ENCODE results near the gene ACSF3. TPM values are rescaled to one million over a fixed set of nuclear protein-coding genes. Genes with fewer than 3 reads are reported as not detected.

The ACSF3 gene
- total RNA-seq, 1 experiment from 2014 or later = 34.0 TPM

DNA sequence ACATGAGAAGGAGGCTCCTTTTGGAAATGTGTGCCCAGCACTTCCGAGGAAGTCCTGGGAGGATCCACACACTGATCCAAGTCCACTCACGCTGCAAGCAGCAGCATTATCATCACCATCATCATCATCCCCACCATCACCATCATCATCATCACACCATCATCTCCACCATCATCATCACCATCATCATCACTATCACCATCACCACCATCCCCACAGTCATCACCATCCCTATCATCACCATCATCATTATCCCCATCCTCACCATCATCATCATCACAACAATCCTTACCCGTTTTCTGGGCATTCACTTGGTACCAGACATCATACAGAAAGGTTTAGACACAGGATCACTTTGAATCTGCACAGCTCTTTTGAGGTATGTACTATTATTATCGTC lies 47.8 kb upstream of the ACSF3 start:
- no peaks in the 10 kb centered on the region for H3K79me2 ChIP-seq (ENCODE audit: low read depth)
- H3K4me2 ChIP-seq = no peak overlapping the region
- ChIA-PET POLR2A (ENCODE audit: unreplicated experiment) (no interaction called here), CTCF (no interaction called here)
- no peaks in the 10 kb centered on the region for H3K9me3 ChIP-seq (ENCODE audit: insufficient read depth, low read depth)
- H3K27me3 ChIP-seq (ENCODE audit: insufficient read depth, low read depth) = peaks cover 68% of the 10 kb centered on the region
- no peak for DNase-seq
- H3F3A ChIP-seq (ENCODE audit: insufficient read depth, low read depth) = no peaks in the 10 kb centered on the region
- no peak overlapping the region for H3K4me3 ChIP-seq
- H2AFZ ChIP-seq = no peak overlapping the region
- no TSS peak for BruUV-seq (replicated peaks)
- TF ChIP-seq, protein P1, sequence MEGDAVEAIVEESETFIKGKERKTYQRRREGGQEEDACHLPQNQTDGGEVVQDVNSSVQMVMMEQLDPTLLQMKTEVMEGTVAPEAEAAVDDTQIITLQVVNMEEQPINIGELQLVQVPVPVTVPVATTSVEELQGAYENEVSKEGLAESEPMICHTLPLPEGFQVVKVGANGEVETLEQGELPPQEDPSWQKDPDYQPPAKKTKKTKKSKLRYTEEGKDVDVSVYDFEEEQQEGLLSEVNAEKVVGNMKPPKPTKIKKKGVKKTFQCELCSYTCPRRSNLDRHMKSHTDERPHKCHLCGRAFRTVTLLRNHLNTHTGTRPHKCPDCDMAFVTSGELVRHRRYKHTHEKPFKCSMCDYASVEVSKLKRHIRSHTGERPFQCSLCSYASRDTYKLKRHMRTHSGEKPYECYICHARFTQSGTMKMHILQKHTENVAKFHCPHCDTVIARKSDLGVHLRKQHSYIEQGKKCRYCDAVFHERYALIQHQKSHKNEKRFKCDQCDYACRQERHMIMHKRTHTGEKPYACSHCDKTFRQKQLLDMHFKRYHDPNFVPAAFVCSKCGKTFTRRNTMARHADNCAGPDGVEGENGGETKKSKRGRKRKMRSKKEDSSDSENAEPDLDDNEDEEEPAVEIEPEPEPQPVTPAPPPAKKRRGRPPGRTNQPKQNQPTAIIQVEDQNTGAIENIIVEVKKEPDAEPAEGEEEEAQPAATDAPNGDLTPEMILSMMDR (conservative IDR thresholded peaks at IDR 0.05) = no peak
- no peak for TF ChIP-seq EZH2 (IDR thresholded peaks at IDR 0.05; ENCODE audit: low read depth)
- intact Hi-C loops (cut with micrococcal nuclease; ENCODE audit: unreplicated experiment) = no loop called here
- H3K27ac ChIP-seq = no peak overlapping the region
- H3K9me2 ChIP-seq (ENCODE audit: insufficient read depth) = no peaks in the 10 kb centered on the region
- H3K36me3 ChIP-seq (ENCODE audit: low read depth) = no peaks in the 10 kb centered on the region
- H3K4me1 ChIP-seq (replicated peaks; ENCODE audit: insufficient read depth) = no peaks in the 10 kb centered on the region
- H4K20me1 ChIP-seq (ENCODE audit: insufficient read depth) = no peaks in the 10 kb centered on the region

DNA sequence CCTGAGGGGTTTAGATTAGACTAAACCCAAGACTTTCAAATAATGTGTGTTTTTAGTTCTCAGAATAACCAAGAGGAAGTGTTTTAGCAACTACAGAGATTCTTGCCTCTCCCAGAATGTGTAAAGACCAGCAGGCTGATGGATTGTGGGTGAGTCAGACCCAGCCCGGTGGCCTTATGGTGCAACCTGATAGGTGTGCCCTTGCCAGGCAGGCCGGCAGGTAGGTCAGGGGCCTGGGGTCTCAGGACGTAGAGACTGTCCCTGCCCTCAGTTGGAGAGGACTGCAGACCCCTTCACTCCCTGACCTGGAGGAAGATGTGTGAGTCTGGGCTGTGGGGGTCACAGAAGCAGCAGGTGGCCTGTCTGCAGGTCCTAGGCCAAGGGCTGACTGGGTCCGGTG lies 47.2 kb upstream of the ACSF3 start:
- Histone ChIP-seq H3K9me3 (ENCODE audit: insufficient read depth, low read depth) (no peaks in the 10 kb centered on the region), H3K27ac (no peak overlapping the region), H3K4me2 (no peak overlapping the region), H3K27me3 (ENCODE audit: insufficient read depth, low read depth) (peaks cover 66% of the 10 kb centered on the region), H3K4me3 (no peak overlapping the region), H3K4me1 (replicated peaks; ENCODE audit: insufficient read depth) (no peaks in the 10 kb centered on the region), H3K79me2 (ENCODE audit: low read depth) (no peaks in the 10 kb centered on the region), H4K20me1 (ENCODE audit: insufficient read depth) (no peaks in the 10 kb centered on the region), H3F3A (ENCODE audit: insufficient read depth, low read depth) (no peaks in the 10 kb centered on the region), H2AFZ (no peak overlapping the region), H3K36me3 (ENCODE audit: low read depth) (no peaks in the 10 kb centered on the region), H3K9me2 (ENCODE audit: insufficient read depth) (no peaks in the 10 kb centered on the region)
- ChIA-PET POLR2A (ENCODE audit: unreplicated experiment) (no interaction called here), CTCF (no interaction called here)
- intact Hi-C loops (cut with micrococcal nuclease; ENCODE audit: unreplicated experiment) = no loop called here
- no peak for DNase-seq
- TF ChIP-seq, protein P1 (conservative IDR thresholded peaks at IDR 0.05) = no peak
- no peak for TF ChIP-seq EZH2 (IDR thresholded peaks at IDR 0.05; ENCODE audit: low read depth)
- no TSS peak for BruUV-seq (replicated peaks)

- Histone ChIP-seq H2AFZ (no peak overlapping the region), H4K20me1 (ENCODE audit: insufficient read depth) (no peaks in the 10 kb centered on the region), H3K9me2 (ENCODE audit: insufficient read depth) (no peaks in the 10 kb centered on the region), H3F3A (ENCODE audit: insufficient read depth, low read depth) (no peaks in the 10 kb centered on the region), H3K9me3 (ENCODE audit: insufficient read depth, low read depth) (no peaks in the 10 kb centered on the region), H3K79me2 (ENCODE audit: low read depth) (no peaks in the 10 kb centered on the region), H3K4me2 (no peak overlapping the region), H3K4me3 (no peak overlapping the region), H3K4me1 (replicated peaks; ENCODE audit: insufficient read depth) (no peaks in the 10 kb centered on the region), H3K27me3 (ENCODE audit: insufficient read depth, low read depth) (peaks cover 61% of the 10 kb centered on the region), H3K36me3 (ENCODE audit: low read depth) (no peaks in the 10 kb centered on the region), H3K27ac (no peak overlapping the region)
- ChIA-PET POLR2A (ENCODE audit: unreplicated experiment) (no interaction called here), CTCF (no interaction called here)
- intact Hi-C loops (cut with micrococcal nuclease; ENCODE audit: unreplicated experiment) = no loop called here
- TF ChIP-seq EZH2 (IDR thresholded peaks at IDR 0.05; ENCODE audit: low read depth) = no peak
- TF ChIP-seq, protein P1 (conservative IDR thresholded peaks at IDR 0.05) = no peak
- BruUV-seq (replicated peaks) = no TSS peak
- no peak for DNase-seq
Observed at GRCh38 chr16:89047331-89048089, 46.1 kb upstream of the ACSF3 start.

Data from PC-9 (cell line).